ENCODE results near the gene HDAC7. TPM values are rescaled to one million over a fixed set of nuclear protein-coding genes. Genes with fewer than 3 reads are reported as not detected.

Gene HDAC7
- total RNA-seq, 1 donor = 48.9 TPM

- TF ChIP-seq CTCF (IDR thresholded peaks at IDR 0.05; ENCODE audit: insufficient read depth, low read length) = no peak
- no peak for DNase-seq (ENCODE audit: low read depth)
- no peak overlapping the region for H3K4me3 ChIP-seq (ENCODE audit: low read depth, low read length)
Measured at GRCh38 chr12:47763481-47764346, 56.0 kb downstream of the HDAC7 start.

- no peak overlapping the region for H3K4me3 ChIP-seq (ENCODE audit: low read depth, low read length)
- TF ChIP-seq CTCF (IDR thresholded peaks at IDR 0.05; ENCODE audit: insufficient read depth, low read length) = no peak
- DNase-seq (ENCODE audit: low read depth) = no peak
Measured at GRCh38 chr12:47762850-47763465, 56.7 kb downstream of the HDAC7 start.

- peak within 1 kb of the TSS; percentile 69 for H3K4me3 ChIP-seq (ENCODE audit: low read depth, low read length)
- peak; percentile 67 for DNase-seq (ENCODE audit: low read depth)
- peak; percentile 64 for TF ChIP-seq CTCF (IDR thresholded peaks at IDR 0.05; ENCODE audit: insufficient read depth, low read length)
Measured at GRCh38 chr12:47758834-47759690, 60.6 kb downstream of the HDAC7 start, which contains the start of gene RAPGEF3. TSS of gene RAPGEF3 (minus strand) at chr12:47758880. CDS start at chr12:47758556, 324 bp downstream.

GRCh38 chr12:47758584-47758833, 61.2 kb downstream of the HDAC7 start:
- H3K4me3 ChIP-seq (ENCODE audit: low read depth, low read length) = peak overlapping the region; percentile 69
- TF ChIP-seq CTCF (IDR thresholded peaks at IDR 0.05; ENCODE audit: insufficient read depth, low read length) = no peak
- no peak for DNase-seq (ENCODE audit: low read depth)

GRCh38 chr12:47757840-47758583, 61.7 kb downstream of the HDAC7 start:
- no peak for DNase-seq (ENCODE audit: low read depth)
- TF ChIP-seq CTCF (IDR thresholded peaks at IDR 0.05; ENCODE audit: insufficient read depth, low read length) = no peak
- H3K4me3 ChIP-seq (ENCODE audit: low read depth, low read length) = peak overlapping the region; percentile 69

GRCh38 chr12:47757364-47757839, 62.3 kb downstream of the HDAC7 start:
- no peak for TF ChIP-seq CTCF (IDR thresholded peaks at IDR 0.05; ENCODE audit: insufficient read depth, low read length)
- DNase-seq (ENCODE audit: low read depth) = no peak
- H3K4me3 ChIP-seq (ENCODE audit: low read depth, low read length) = no peak overlapping the region
